22Rv1 (cell line): ENCODE results near the gene CLIP4.

Experiments used
- H3K27ac ChIP-seq: fragments of 450-650 bp; 2 replicates; pipeline ENCODE4 v1.5.1; 2017
- CTCF ChIP-seq: fragments of 450-650 bp; IDR thresholded peaks from 2 replicates; pipeline ENCODE4 v1.5.1; 2017; ENCODE audit warnings: mild to moderate bottlenecking
- ZFX ChIP-seq: fragments of 450-650 bp; IDR thresholded peaks from 2 replicates; pipeline ENCODE4 v1.6.1; 2017; ENCODE audit warnings: antibody characterized with exemption, borderline replicate concordance

The CLIP4 gene

GRCh38 chr2:29174937-29175336, 59.7 kb downstream of the CLIP4 start:
- no peak overlapping the region for H3K27ac ChIP-seq
- TF ChIP-seq ZFX: no peak

GRCh38 chr2:29175338-29175737, 60.1 kb downstream of the CLIP4 start:
- H3K27ac ChIP-seq: no peak overlapping the region
- TF ChIP-seq ZFX (no peak), CTCF (no peak)

- no peak for TF ChIP-seq ZFX
- no peak for TF ChIP-seq CTCF
- no peak overlapping the region for H3K27ac ChIP-seq
Measured at GRCh38 chr2:29182334-29182733, 67.1 kb downstream of the CLIP4 start.

GRCh38 chr2:29182920-29183319, 67.7 kb downstream of the CLIP4 start:
- no peak overlapping the region for H3K27ac ChIP-seq
- TF ChIP-seq ZFX: no peak
- TF ChIP-seq CTCF: no peak

GRCh38 chr2:29184531-29184930, 69.3 kb downstream of the CLIP4 start:
- H3K27ac ChIP-seq: no peak overlapping the region
- TF ChIP-seq CTCF (no peak), ZFX (no peak)

- H3K27ac ChIP-seq: no peak overlapping the region
- TF ChIP-seq CTCF: no peak
- TF ChIP-seq ZFX: no peak
Measured at GRCh38 chr2:29186817-29187216, 71.6 kb downstream of the CLIP4 start.

GRCh38 chr2:29187926-29188325, 72.7 kb downstream of the CLIP4 start:
- TF ChIP-seq CTCF: no peak
- no peak for TF ChIP-seq ZFX
- H3K27ac ChIP-seq: no peak overlapping the region

GRCh38 chr2:29189052-29189451, 73.8 kb downstream of the CLIP4 start:
- H3K27ac ChIP-seq: no peak overlapping the region
- TF ChIP-seq ZFX (no peak), CTCF (no peak)
